Suprapubic skin (tissue), 4 donors: ENCODE data around the gene INHBB.

ENCODE experiments used
- CTCF ChIP-seq, 2 donors: fragments of 200-600 bp in 1 of 2; fragments of 450-650 bp in 1 of 2; sonication (generic) in 1 of 2; IDR thresholded peaks; one replicate each; pipeline ENCODE4 v1.5.1; 2016 to 2019; ENCODE audit warnings: antibody characterized with exemption in 2 of 2, mild to moderate bottlenecking in 1 of 2, moderate library complexity in 1 of 2
- EP300 ChIP-seq: sonication (generic); formaldehyde crosslinking; IDR thresholded peaks from one replicate; pipeline ENCODE4 v1.6.1; 2017; ENCODE audit warnings: antibody characterized with exemption
- POLR2A ChIP-seq, 2 donors: fragments of 450-650 bp; IDR thresholded peaks; one replicate each; pipeline ENCODE4 v1.6.1; 2017; ENCODE audit warnings: antibody characterized with exemption in 2 of 2, mild to moderate bottlenecking in 2 of 2, moderate library complexity in 2 of 2
- POLR2AphosphoS5 ChIP-seq, 3 donors: sonication (generic); formaldehyde crosslinking; IDR thresholded peaks; one replicate each; pipeline ENCODE4 v1.6.1; 2017; ENCODE audit warnings: antibody characterized with exemption in 3 of 3

- TF ChIP-seq CTCF (IDR thresholded peaks at IDR 0.05) = no peak
- TF ChIP-seq POLR2A (IDR thresholded peaks at IDR 0.05) = no peak
- no peak for TF ChIP-seq EP300
- no peak for TF ChIP-seq POLR2AphosphoS5 (IDR thresholded peaks at IDR 0.05)
These were observed 35.8 kb upstream of the INHBB start for GRCh38 chr2:120310136-120310535.
